ENCODE data around the gene GCNT2.

DNA sequence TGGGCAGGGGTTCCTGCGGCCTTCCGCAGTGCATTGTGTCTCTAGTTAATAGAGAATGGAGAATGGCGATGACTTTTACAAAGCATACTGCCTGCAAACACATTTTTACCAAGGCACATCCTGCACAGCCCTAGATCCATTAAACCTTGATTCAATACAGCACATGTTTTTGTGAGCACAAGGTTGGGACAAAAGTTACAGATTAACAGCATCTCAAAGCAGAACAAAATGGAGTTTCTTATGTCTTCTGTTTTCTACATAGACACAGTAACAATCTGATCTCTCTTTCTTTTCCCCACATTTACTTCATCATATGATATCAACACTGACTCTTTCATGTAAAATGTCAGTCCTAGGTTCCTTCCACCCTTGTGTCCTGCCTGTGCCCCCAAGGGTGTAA, 63.5 kb downstream of the GCNT2 start:
- TF ChIP-seq, protein P1, sequence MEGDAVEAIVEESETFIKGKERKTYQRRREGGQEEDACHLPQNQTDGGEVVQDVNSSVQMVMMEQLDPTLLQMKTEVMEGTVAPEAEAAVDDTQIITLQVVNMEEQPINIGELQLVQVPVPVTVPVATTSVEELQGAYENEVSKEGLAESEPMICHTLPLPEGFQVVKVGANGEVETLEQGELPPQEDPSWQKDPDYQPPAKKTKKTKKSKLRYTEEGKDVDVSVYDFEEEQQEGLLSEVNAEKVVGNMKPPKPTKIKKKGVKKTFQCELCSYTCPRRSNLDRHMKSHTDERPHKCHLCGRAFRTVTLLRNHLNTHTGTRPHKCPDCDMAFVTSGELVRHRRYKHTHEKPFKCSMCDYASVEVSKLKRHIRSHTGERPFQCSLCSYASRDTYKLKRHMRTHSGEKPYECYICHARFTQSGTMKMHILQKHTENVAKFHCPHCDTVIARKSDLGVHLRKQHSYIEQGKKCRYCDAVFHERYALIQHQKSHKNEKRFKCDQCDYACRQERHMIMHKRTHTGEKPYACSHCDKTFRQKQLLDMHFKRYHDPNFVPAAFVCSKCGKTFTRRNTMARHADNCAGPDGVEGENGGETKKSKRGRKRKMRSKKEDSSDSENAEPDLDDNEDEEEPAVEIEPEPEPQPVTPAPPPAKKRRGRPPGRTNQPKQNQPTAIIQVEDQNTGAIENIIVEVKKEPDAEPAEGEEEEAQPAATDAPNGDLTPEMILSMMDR (IDR thresholded peaks at IDR 0.05) = no peak
- no peak for TF ChIP-seq POLR2AphosphoS5 (IDR thresholded peaks at IDR 0.05; ENCODE audit: low read depth, low read length)

Measured in Panc1 (cell line).